ENCODE data around the gene MACO1. TPM values are rescaled to one million over a fixed set of nuclear protein-coding genes. Genes with fewer than 3 reads are reported as not detected.

The MACO1 gene
- total RNA-seq, 1 experiment from 2014 or later, result 9.6 TPM

GRCh38 chr1:25478633-25479032 is 47.9 kb downstream of the MACO1 start:
- no peaks in the 10 kb centered on the region for H3K27me3 ChIP-seq (ENCODE audit: insufficient read depth, low read depth)
- H3K79me2 ChIP-seq (ENCODE audit: low read depth), result no peaks in the 10 kb centered on the region
- no peaks in the 10 kb centered on the region for H3K9me2 ChIP-seq (ENCODE audit: insufficient read depth)
- H3K4me1 ChIP-seq (replicated peaks; ENCODE audit: insufficient read depth), result peaks cover 23% of the 10 kb centered on the region
- TF ChIP-seq EZH2 (IDR thresholded peaks at IDR 0.05; ENCODE audit: low read depth) (no peak), CTCF (conservative IDR thresholded peaks at IDR 0.05) (no peak)
- 0 out of 2 replicates have a peak overlapping the region, but pooled peaks have one; percentile 29 for H3K27ac ChIP-seq
- POLR2A ChIA-PET (ENCODE audit: unreplicated experiment), result interaction anchor here (0.6 kb wide), 1 partner anchor 239 kb away, joined by 4 read pairs; no protein-coding TSS in a partner anchor
- H4K20me1 ChIP-seq (ENCODE audit: insufficient read depth), result no peaks in the 10 kb centered on the region
- peak overlapping the region; percentile 38 for H3K4me2 ChIP-seq
- CTCF ChIA-PET, result interaction anchor here (0.7 kb wide), 2 partner anchors 70 to 239 kb away, joined by 3 read pairs; no protein-coding TSS in a partner anchor
- H2AFZ ChIP-seq, result no peak overlapping the region
- intact Hi-C loops (cut with micrococcal nuclease; ENCODE audit: unreplicated experiment), result loop anchor here (2.0 kb wide), 1 partner anchor 26 kb away; no protein-coding TSS in a partner anchor
- no peak overlapping the region for H3K4me3 ChIP-seq
- BruUV-seq (replicated peaks), result no TSS peak
- DNase-seq, result peak; percentile 37 to 71
- H3K9me3 ChIP-seq (ENCODE audit: insufficient read depth, low read depth), result no peaks in the 10 kb centered on the region
- no peaks in the 10 kb centered on the region for H3F3A ChIP-seq (ENCODE audit: insufficient read depth, low read depth)
- H3K36me3 ChIP-seq (ENCODE audit: low read depth), result no peaks in the 10 kb centered on the region

- no peak overlapping the region for H3K4me2 ChIP-seq
- no peaks in the 10 kb centered on the region for H3K9me2 ChIP-seq (ENCODE audit: insufficient read depth)
- H3K79me2 ChIP-seq (ENCODE audit: low read depth), result no peaks in the 10 kb centered on the region
- TF ChIP-seq CTCF (conservative IDR thresholded peaks at IDR 0.05) (no peak), EZH2 (IDR thresholded peaks at IDR 0.05; ENCODE audit: low read depth) (no peak)
- no peak for DNase-seq
- no peaks in the 10 kb centered on the region for H3K27me3 ChIP-seq (ENCODE audit: insufficient read depth, low read depth)
- peaks cover 23% of the 10 kb centered on the region for H3K4me1 ChIP-seq (replicated peaks; ENCODE audit: insufficient read depth)
- no peaks in the 10 kb centered on the region for H3F3A ChIP-seq (ENCODE audit: insufficient read depth, low read depth)
- no peaks in the 10 kb centered on the region for H3K9me3 ChIP-seq (ENCODE audit: insufficient read depth, low read depth)
- no peaks in the 10 kb centered on the region for H4K20me1 ChIP-seq (ENCODE audit: insufficient read depth)
- no peak overlapping the region for H3K27ac ChIP-seq
- POLR2A ChIA-PET (ENCODE audit: unreplicated experiment), result no interaction called here
- no TSS peak for BruUV-seq (replicated peaks)
- intact Hi-C loops (cut with micrococcal nuclease; ENCODE audit: unreplicated experiment), result no loop called here
- H3K36me3 ChIP-seq (ENCODE audit: low read depth), result no peaks in the 10 kb centered on the region
- H3K4me3 ChIP-seq, result no peak overlapping the region
- no peak overlapping the region for H2AFZ ChIP-seq
- CTCF ChIA-PET, result no interaction called here
Measured at GRCh38 chr1:25481625-25482024, 50.9 kb downstream of the MACO1 start.

- ChIA-PET POLR2A (ENCODE audit: unreplicated experiment) (no interaction called here), CTCF (no interaction called here)
- H3K79me2 ChIP-seq (ENCODE audit: low read depth), result no peaks in the 10 kb centered on the region
- peaks cover 21% of the 10 kb centered on the region for H3K4me1 ChIP-seq (replicated peaks; ENCODE audit: insufficient read depth)
- no peaks in the 10 kb centered on the region for H3F3A ChIP-seq (ENCODE audit: insufficient read depth, low read depth)
- no peaks in the 10 kb centered on the region for H3K36me3 ChIP-seq (ENCODE audit: low read depth)
- BruUV-seq (replicated peaks), result no TSS peak
- no peak for DNase-seq
- no peaks in the 10 kb centered on the region for H3K27me3 ChIP-seq (ENCODE audit: insufficient read depth, low read depth)
- H2AFZ ChIP-seq, result no peak overlapping the region
- H3K9me3 ChIP-seq (ENCODE audit: insufficient read depth, low read depth), result no peaks in the 10 kb centered on the region
- no peaks in the 10 kb centered on the region for H4K20me1 ChIP-seq (ENCODE audit: insufficient read depth)
- H3K27ac ChIP-seq, result no peak overlapping the region
- TF ChIP-seq EZH2 (IDR thresholded peaks at IDR 0.05; ENCODE audit: low read depth) (no peak), CTCF (conservative IDR thresholded peaks at IDR 0.05) (no peak)
- H3K4me3 ChIP-seq, result no peak overlapping the region
- H3K4me2 ChIP-seq, result no peak overlapping the region
- no peaks in the 10 kb centered on the region for H3K9me2 ChIP-seq (ENCODE audit: insufficient read depth)
- intact Hi-C loops (cut with micrococcal nuclease; ENCODE audit: unreplicated experiment), result no loop called here
Measured at GRCh38 chr1:25482211-25482610, 51.5 kb downstream of the MACO1 start.

Data from PC-9 (cell line).